ENCODE results near the gene BGLAP.

- TF ChIP-seq REST (IDR thresholded peaks at IDR 0.05; ENCODE audit: insufficient read depth in 1 of 2, low read depth in 2 of 2, low read length in 2 of 2) (no peak), POLR2AphosphoS5 (IDR thresholded peaks at IDR 0.05; ENCODE audit: low read depth, low read length) (no peak)
Measured at GRCh38 chr1:156217871-156218270, 24.1 kb upstream of the BGLAP start.
